COLO829 (cell line): ENCODE measurements around the gene ZNF282.

ENCODE experiments used
- DNase-seq: peaks from one replicate; pipeline ENCODE4 v3.0.0; 2012; ENCODE audit warnings: low spot score

The ZNF282 gene

GRCh38 chr7:149195180-149196150, at the start of gene ZNF282:
Gene ZNF282 (plus strand): TSS chr7:149195546. CDS start chr7:149195590, 44 bp downstream.
- peak; percentile 94 for DNase-seq

- DNase-seq = peak; percentile 86
Measured at GRCh38 chr7:149147072-149147751, 48.1 kb upstream of the ZNF282 start, which contains the start of gene ZNF398. Gene ZNF398 (plus strand): TSS chr7:149147453. CDS start chr7:149147743, 290 bp downstream.

- no peak for DNase-seq
Measured at GRCh38 chr7:149147752-149148653, 47.3 kb upstream of the ZNF282 start.

GRCh38 chr7:149150981-149151380, 44.4 kb upstream of the ZNF282 start:
- no peak for DNase-seq

- no peak for DNase-seq
Measured at GRCh38 chr7:149153346-149153745, 42.0 kb upstream of the ZNF282 start.

DNA sequence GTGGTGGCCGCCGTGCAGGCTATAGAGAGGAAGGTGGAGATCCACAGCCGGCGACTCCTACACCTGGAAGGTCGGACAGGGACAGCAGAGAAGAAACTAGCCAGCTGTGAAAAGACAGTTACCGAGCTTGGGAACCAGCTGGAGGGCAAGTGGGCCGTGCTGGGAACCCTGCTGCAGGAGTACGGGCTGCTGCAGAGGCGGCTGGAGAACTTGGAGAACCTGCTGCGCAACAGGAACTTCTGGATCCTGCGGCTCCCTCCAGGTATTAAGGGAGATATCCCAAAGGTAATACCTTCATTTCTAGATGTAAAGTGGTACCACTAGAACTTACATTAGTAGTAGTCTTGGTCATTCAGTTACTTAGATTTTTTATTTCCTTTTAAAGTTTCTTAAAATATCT, 41.3 kb upstream of the ZNF282 start:
- DNase-seq = no peak

GRCh38 chr7:149156898-149157297, 38.4 kb upstream of the ZNF282 start:
- no peak for DNase-seq

GRCh38 chr7:149161241-149161848, 34.0 kb upstream of the ZNF282 start:
- DNase-seq = no peak

DNA sequence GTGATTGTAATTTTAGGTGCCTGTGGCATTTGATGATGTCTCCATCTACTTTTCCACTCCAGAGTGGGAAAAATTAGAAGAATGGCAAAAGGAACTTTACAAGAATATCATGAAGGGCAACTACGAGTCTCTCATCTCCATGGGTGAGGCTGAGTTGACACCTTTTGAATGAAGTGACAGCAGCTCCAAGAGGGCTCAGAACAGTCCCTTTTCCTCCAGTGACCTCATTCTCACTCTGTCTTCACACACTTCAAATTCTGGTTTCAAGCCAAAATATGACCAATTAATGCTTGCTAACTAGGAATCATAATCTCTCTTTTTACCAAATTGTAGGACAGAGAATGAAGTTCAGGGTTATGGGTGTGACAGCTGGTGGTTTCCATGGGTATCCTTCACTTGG, 29.2 kb upstream of the ZNF282 start:
- DNase-seq = no peak

- DNase-seq = no peak
Measured at GRCh38 chr7:149166630-149167352, 28.6 kb upstream of the ZNF282 start.

- DNase-seq = no peak
Measured at GRCh38 chr7:149171892-149172533, 23.3 kb upstream of the ZNF282 start.

DNA sequence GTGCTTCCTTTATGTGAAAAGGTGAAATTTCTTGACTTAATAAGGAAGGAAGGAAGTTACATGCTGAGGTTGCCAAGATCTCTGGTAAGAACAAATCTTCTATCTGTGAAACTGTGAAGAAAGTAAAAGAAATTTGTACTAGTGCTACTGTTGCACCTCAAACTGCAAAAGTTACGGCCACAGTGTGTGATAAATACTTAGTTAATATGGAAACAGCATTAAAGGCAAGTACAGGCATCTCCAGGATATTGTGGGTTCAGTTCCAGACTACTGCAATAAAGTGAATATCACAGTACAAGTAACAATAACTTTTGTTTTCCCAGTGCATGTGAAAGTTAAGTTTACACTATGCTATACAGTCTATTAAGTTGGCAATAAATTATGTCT, 22.8 kb upstream of the ZNF282 start:
- DNase-seq = no peak

DNA sequence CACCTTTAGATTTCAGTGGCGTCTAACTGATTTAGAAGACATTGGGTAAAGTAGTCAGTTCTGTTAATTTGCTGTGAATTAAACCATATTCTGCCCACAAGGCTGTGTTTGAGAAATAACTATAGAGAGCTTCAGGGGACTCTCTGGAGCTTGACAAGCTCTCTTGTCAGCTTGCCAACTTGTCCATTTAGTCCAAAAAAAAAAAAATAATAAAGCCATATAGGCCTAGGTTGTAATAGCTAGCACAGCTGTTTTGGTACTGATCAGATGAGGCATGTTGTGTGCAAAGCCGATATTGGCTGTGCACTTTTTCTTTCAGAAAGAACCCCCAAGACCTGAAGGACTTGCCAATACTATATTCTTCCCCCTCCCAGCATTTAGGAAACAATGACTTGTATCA, 20.2 kb upstream of the ZNF282 start:
- no peak for DNase-seq

DNA sequence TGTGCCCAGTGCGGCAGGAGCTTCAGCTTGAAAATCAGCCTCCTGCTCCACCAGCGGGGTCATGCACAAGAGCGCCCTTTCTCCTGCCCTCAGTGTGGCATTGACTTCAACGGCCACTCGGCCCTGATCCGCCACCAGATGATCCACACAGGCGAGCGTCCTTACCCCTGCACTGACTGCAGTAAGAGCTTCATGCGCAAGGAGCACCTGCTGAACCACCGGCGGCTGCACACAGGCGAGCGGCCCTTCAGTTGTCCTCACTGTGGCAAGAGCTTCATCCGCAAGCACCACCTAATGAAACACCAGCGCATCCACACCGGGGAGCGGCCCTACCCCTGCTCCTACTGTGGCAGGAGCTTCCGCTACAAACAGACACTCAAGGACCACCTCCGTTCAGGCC, 16.1 kb upstream of the ZNF282 start:
- no peak for DNase-seq

DNA sequence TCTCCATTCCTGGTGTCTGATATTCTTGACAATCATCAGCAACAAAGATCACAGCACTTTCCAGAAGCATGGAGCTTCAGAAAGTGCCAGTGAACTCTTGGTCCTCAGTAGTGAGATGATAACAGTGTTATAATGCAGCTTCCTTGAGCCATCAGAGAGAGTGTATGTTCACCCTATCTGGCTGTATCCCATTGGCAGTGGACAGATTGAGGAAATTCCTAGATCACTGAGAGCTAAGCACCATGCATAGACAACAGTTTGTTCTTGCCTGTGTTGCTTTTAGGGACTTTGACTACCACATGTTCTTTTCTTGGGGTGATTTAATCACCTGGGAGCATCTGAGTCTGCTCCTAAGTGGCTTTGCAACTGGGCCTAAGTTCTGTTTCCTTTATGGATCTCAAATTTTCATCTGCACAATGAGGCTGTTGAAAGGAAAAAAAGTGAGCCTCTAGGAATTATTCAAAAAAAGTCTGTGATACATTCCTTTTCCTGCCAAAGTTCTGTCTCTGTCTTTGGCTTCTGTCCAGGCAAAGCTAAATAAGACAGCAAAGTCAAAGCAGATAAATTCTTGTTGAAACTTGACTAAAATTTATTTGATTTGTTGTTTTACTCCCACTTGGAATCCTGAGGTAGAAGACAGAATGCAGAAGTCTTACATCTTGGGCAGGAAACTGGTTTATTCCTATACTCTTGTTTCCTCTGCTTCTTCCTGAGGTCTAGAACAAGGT, 14.5 kb upstream of the ZNF282 start:
- DNase-seq = peak; percentile 14

DNA sequence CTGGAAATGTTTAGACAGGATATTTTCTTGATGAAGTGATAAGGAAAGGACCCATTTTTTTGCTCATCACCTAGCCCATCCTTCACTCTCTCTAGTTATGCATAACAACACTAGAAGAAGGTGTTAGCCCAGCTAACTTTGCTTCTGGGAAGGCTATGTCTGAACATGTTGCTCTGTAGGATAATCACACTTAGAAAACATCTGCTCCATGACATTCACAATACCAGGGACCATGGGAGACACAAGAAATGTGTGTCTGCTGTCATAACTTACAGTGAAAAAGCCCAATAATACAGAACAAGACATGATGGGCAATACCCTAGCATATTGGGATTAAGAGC, 13.9 kb upstream of the ZNF282 start:
- no peak for DNase-seq

- DNase-seq = no peak
Measured at GRCh38 chr7:149184274-149184673, 11.1 kb upstream of the ZNF282 start.

- no peak for DNase-seq
Measured at GRCh38 chr7:149188213-149188612, 7.1 kb upstream of the ZNF282 start.

DNA sequence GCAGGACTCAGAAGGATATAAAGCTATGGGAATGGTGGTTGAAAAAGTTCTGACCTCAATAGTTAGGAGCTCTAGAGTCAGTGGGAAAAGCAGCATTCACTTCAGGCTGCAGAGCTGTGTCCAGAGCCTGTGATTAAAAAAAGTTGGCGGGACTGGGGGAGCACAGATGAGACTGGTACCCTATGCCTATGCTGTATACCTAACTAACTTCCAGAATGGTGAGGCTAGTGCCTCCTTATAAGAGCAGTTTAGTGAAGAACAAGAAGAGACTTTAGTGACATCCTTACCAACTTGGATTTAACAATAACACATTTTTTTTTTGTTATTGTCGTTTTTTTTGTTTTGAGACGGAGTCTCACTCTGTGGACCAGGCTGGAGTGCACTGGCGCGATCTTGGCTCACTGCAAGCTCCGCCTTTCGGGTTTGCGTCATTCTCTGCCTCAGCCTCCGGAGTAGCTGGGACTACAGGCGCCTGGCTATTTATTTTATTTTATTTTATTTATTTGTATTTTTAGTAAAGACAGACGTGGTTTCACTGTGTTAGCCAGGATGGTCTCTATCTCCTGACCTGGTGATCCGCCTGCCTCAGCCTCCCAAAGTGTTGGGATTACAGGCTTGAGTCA, 6.6 kb upstream of the ZNF282 start:
- no peak for DNase-seq
